ENCODE measurements around the gene MUC5B. TPM values are rescaled to one million over a fixed set of nuclear protein-coding genes. Genes with fewer than 3 reads are reported as not detected.

MUC5B gene
- total RNA-seq, 1 experiment from 2014 or later = not detected

DNA sequence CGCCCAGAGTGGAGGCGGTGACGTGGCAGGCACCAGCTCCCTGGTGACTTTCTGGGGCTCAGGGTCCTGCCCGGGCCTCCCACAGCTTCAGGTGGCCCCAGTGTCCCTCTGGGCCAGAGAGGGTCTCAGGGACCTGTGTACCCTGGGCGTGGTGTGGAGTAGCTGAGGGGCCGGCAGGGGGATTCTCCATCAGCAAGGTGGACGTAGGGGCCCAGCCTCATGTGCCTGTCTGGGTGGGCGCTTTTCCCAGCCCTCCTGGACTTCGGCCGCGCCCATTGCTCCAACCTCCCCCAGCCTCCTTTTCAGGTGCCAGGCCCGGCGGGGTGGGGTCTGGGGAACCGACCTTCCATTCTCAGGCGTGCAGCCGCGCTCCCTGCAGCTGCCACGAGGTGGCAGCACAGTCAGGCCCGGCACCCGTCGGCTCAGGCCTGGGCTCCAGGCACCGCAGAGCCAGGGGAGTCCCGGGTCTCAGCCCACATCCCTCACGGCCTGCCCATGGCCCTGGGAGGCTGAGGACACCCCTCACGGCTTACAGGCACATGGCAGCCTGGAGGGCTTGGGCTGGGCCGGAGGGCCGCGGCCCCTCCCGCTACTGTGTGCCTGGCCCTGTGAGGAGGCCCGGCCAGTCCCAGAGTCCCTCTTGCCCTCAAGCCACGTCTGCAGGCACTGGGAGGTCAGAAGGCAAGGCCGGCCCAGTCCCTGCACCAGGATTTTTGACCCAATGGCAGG is 19.9 kb upstream of the MUC5B start:
- Histone ChIP-seq H3K4me3 (ENCODE audit: low read depth, low read length, poor library complexity, severe bottlenecking) (no peak overlapping the region), H3K27ac (ENCODE audit: low read depth, low read length, poor library complexity, severe bottlenecking) (no peak overlapping the region), H3K9me3 (ENCODE audit: low read depth, low read length, poor library complexity, severe bottlenecking) (no peaks in the 10 kb centered on the region), H3K4me1 (ENCODE audit: insufficient read depth, low read length, poor library complexity, severe bottlenecking) (no peaks in the 10 kb centered on the region), H3K27me3 (replicated peaks; ENCODE audit: insufficient read depth, low read depth, low read length, poor library complexity) (peaks cover 4% of the 10 kb centered on the region), H3K36me3 (ENCODE audit: insufficient read depth, low read length, poor library complexity, severe bottlenecking) (no peaks in the 10 kb centered on the region)
- no TSS peak for BruUV-seq (replicated peaks)
- ChIA-PET CTCF (no interaction called here), POLR2A (ENCODE audit: low non-redundant PET) (no interaction called here)
- DNase-seq (ENCODE audit: low spot score) = peak; percentile 63
- TF ChIP-seq EZH2 (IDR thresholded peaks at IDR 0.05; ENCODE audit: borderline replicate concordance, low read depth, low read length, poor library complexity, severe bottlenecking) = no peak
- TF ChIP-seq, protein P1, sequence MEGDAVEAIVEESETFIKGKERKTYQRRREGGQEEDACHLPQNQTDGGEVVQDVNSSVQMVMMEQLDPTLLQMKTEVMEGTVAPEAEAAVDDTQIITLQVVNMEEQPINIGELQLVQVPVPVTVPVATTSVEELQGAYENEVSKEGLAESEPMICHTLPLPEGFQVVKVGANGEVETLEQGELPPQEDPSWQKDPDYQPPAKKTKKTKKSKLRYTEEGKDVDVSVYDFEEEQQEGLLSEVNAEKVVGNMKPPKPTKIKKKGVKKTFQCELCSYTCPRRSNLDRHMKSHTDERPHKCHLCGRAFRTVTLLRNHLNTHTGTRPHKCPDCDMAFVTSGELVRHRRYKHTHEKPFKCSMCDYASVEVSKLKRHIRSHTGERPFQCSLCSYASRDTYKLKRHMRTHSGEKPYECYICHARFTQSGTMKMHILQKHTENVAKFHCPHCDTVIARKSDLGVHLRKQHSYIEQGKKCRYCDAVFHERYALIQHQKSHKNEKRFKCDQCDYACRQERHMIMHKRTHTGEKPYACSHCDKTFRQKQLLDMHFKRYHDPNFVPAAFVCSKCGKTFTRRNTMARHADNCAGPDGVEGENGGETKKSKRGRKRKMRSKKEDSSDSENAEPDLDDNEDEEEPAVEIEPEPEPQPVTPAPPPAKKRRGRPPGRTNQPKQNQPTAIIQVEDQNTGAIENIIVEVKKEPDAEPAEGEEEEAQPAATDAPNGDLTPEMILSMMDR (conservative IDR thresholded peaks at IDR 0.05; ENCODE audit: low read depth, low read length) = peak; percentile 86
- intact Hi-C loops (cut with micrococcal nuclease; ENCODE audit: unreplicated experiment) = loop anchor here (1.0 kb wide), 1 partner anchor 312 kb away; no protein-coding TSS in a partner anchor

DNA sequence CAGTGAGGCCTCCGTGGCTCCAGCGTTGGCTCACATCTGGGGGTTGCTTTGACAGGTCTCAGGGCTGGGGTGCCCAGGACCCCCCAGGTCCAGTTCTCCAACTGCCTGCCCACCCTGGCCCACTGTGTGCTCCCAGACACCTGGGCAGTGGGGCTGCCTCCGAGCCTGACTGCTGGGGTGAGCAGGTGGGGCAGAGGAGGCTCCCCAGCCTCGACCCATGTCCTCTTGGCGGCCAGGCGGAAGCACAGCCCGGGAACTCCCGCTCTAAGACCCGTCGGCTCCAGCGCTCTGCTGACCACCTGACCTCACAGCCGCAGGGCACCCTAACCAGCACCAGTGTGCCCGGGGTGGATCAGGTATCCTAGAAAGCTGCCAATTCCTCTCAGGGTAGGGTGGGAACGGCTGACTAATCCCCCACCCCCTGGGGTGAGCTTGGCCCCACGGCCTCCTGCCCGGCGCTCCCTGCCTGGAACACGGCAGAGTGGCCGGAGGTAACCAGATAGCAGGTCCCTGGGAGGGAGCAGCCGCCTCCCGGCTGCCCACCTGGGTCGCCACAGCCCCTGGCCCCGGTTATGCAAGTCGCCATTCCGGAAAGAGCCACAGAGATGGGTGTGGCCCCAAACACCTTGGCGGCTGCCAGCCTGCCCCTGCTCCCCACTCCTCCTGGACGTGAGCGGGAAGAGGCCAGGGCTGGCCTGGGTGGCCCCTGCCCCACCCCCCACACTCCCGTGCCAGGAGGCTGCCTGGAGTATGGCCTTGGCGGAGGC is 19.2 kb upstream of the MUC5B start:
- DNase-seq (ENCODE audit: low spot score) = no peak
- no peaks in the 10 kb centered on the region for H3K9me3 ChIP-seq (ENCODE audit: low read depth, low read length, poor library complexity, severe bottlenecking)
- intact Hi-C loops (cut with micrococcal nuclease; ENCODE audit: unreplicated experiment) = loop anchor here (1.0 kb wide), 1 partner anchor 312 kb away; no protein-coding TSS in a partner anchor
- no peak overlapping the region for H3K27ac ChIP-seq (ENCODE audit: low read depth, low read length, poor library complexity, severe bottlenecking)
- no peaks in the 10 kb centered on the region for H3K36me3 ChIP-seq (ENCODE audit: insufficient read depth, low read length, poor library complexity, severe bottlenecking)
- H3K27me3 ChIP-seq (replicated peaks; ENCODE audit: insufficient read depth, low read depth, low read length, poor library complexity) = peaks cover 4% of the 10 kb centered on the region
- TF ChIP-seq EZH2 (IDR thresholded peaks at IDR 0.05; ENCODE audit: borderline replicate concordance, low read depth, low read length, poor library complexity, severe bottlenecking) = no peak
- TF ChIP-seq, protein P1 (conservative IDR thresholded peaks at IDR 0.05; ENCODE audit: low read depth, low read length) = no peak
- H3K4me3 ChIP-seq (ENCODE audit: low read depth, low read length, poor library complexity, severe bottlenecking) = no peak overlapping the region
- ChIA-PET POLR2A (ENCODE audit: low non-redundant PET) (no interaction called here), CTCF (no interaction called here)
- H3K4me1 ChIP-seq (ENCODE audit: insufficient read depth, low read length, poor library complexity, severe bottlenecking) = no peaks in the 10 kb centered on the region
- BruUV-seq (replicated peaks) = no TSS peak

DNA sequence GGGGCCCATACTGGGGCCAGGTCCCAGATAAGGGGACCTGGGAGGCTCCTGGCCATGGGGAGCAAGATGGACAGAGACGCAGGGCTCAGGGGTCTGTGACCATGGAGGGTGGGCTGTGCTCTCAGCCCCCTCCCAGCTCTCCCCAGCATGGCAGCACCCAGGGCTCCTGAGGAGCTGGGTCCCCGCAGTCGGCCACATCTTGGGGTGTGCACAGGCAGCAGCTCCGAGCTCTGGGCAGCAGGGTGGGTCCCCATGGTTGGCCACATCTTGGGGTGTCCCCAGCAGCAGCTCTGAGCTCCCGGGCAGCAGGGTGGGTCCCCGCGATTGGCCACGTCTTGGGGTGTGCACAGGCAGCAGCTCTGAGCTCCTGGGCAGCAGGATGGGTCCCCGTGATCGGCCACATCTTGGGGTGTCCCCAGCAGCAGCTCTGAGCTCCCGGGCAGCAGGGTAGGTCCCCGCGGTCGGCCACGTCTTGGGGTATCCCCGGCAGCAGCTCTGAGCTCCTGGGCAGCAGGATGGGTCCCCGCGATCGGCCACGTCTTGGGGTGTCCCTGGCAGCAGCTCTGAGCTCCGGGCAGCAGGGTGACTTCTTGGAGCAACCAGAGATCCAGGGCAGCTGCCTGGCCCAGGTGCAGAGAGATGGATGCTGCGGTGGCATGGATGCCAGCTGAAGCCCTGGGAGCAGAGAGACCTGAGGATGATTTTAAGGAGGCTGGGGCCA is 18.3 kb upstream of the MUC5B start:
- Histone ChIP-seq H3K36me3 (ENCODE audit: insufficient read depth, low read length, poor library complexity, severe bottlenecking) (no peaks in the 10 kb centered on the region), H3K4me1 (ENCODE audit: insufficient read depth, low read length, poor library complexity, severe bottlenecking) (no peaks in the 10 kb centered on the region), H3K4me3 (ENCODE audit: low read depth, low read length, poor library complexity, severe bottlenecking) (no peak overlapping the region), H3K9me3 (ENCODE audit: low read depth, low read length, poor library complexity, severe bottlenecking) (no peaks in the 10 kb centered on the region), H3K27ac (ENCODE audit: low read depth, low read length, poor library complexity, severe bottlenecking) (no peak overlapping the region), H3K27me3 (replicated peaks; ENCODE audit: insufficient read depth, low read depth, low read length, poor library complexity) (peaks cover 4% of the 10 kb centered on the region)
- DNase-seq (ENCODE audit: low spot score) = no peak
- ChIA-PET CTCF (no interaction called here), POLR2A (ENCODE audit: low non-redundant PET) (no interaction called here)
- no peak for TF ChIP-seq EZH2 (IDR thresholded peaks at IDR 0.05; ENCODE audit: borderline replicate concordance, low read depth, low read length, poor library complexity, severe bottlenecking)
- TF ChIP-seq, protein P1 (conservative IDR thresholded peaks at IDR 0.05; ENCODE audit: low read depth, low read length) = no peak
- intact Hi-C loops (cut with micrococcal nuclease; ENCODE audit: unreplicated experiment) = no loop called here
- no TSS peak for BruUV-seq (replicated peaks)
